SK-N-SH (cell line): ENCODE results near the gene MAGI2. TPM values are rescaled to one million over a fixed set of nuclear protein-coding genes. Genes with fewer than 3 reads are reported as not detected.
"Not testable (repeated sequence)": the region's sequence is repeated elsewhere in the genome, so short reads cannot be mapped to it uniquely, and the experiment has no call there.

Experiments
- CTCF ChIA-PET: fragments of 300-600, 350-600 bp; formaldehyde crosslinking; extraction: SDS; loops from one replicate; lab custom pipeline; 2021; lab: Yijun Ruan, JAX
- POLR2A ChIA-PET: fragments of 350-600 bp; sonication (Branson Sonifier 250); formaldehyde crosslinking; extraction: SDS; loops from one replicate; lab custom pipeline; 2020; ENCODE audit warnings: antibody characterized with exemption, inconsistent platforms; lab: Yijun Ruan, JAX
- DNase-seq: peaks from one replicate; pipeline ENCODE4 v3.0.0; 2012
- H2AFZ ChIP-seq: fragments of 200-600 bp; sonication (generic); 2 replicates; pipeline ENCODE4 v1.8.1; 2016; ENCODE audit warnings: antibody characterized with exemption, mild to moderate bottlenecking, low read depth
- H3F3A ChIP-seq: fragments of 200-600 bp; sonication (generic); replicated peaks from 2 replicates; pipeline ENCODE3; 2016; ENCODE audit warnings: antibody characterized with exemption, mild to moderate bottlenecking; ENCODE audit not compliant: insufficient read depth
- H3K27ac ChIP-seq, 2 experiments: fragments of 200-500 bp in 1 of 2; fragments of 200-600 bp in 1 of 2; sonication (Bioruptor generic) in 1 of 2; sonication (generic), shearing (Covaris generic) in 1 of 2; 2 replicates each; pipeline versions ENCODE4 v1.5.1 to v1.6.1; 2014 to 2016; ENCODE audit warnings: low read depth in 2 of 2, inconsistent platforms in 1 of 2, low read length in 1 of 2, mild to moderate bottlenecking in 1 of 2, mixed read lengths in 1 of 2
- H3K27me3 ChIP-seq: fragments of 200-600 bp; sonication (generic), shearing (Covaris generic); 2 replicates; pipeline ENCODE4 v1.6.1; 2016; ENCODE audit warnings: mixed run types; ENCODE audit not compliant: insufficient read depth
- H3K36me3 ChIP-seq, 2 experiments: fragments of 200-500 bp in 1 of 2; fragments of 200-600 bp in 1 of 2; sonication (Bioruptor generic) in 1 of 2; sonication (generic) in 1 of 2; replicated peaks in 1 of 2; 2 replicates each; pipeline versions ENCODE3 to v1.5.1; 2014 to 2016; ENCODE audit warnings: low read length in 1 of 2, mild to moderate bottlenecking in 1 of 2; ENCODE audit not compliant: insufficient read depth in 2 of 2, control insufficient read depth in 1 of 2
- H3K4me1 ChIP-seq, 2 experiments: fragments of 200-500 bp in 1 of 2; fragments of 200-600 bp in 1 of 2; sonication (Bioruptor generic) in 1 of 2; sonication (generic), shearing (Covaris generic) in 1 of 2; 2 replicates each; pipeline versions ENCODE4 v1.5.1 to v1.6.1; 2014 to 2016; ENCODE audit warnings: low read depth in 1 of 2, low read length in 1 of 2, mixed run types in 1 of 2; ENCODE audit not compliant: insufficient read depth in 2 of 2, control insufficient read depth in 1 of 2
- H3K4me2 ChIP-seq: fragments of 200-600 bp; sonication (generic), shearing (Covaris generic); 2 replicates; pipeline ENCODE4 v1.6.1; 2017; ENCODE audit warnings: mixed run types
- H3K4me3 ChIP-seq, 2 experiments: fragments of 200-500 bp in 1 of 2; fragments of 200-600 bp in 1 of 2; sonication (Bioruptor generic) in 1 of 2; sonication (generic), shearing (Covaris generic) in 1 of 2; 2 replicates each; pipeline versions ENCODE4 v1.5.1 to v1.8.1; 2014 to 2016; ENCODE audit warnings: low read depth in 2 of 2, inconsistent platforms in 1 of 2, low read length in 1 of 2, mild to moderate bottlenecking in 1 of 2, mixed read lengths in 1 of 2, moderate library complexity in 1 of 2
- H3K79me2 ChIP-seq: fragments of 200-600 bp; sonication (generic); 2 replicates; pipeline ENCODE4 v1.8.1; 2017; ENCODE audit warnings: mild to moderate bottlenecking; ENCODE audit not compliant: insufficient read depth
- H3K9ac ChIP-seq: fragments of 200-600 bp; sonication (generic); 2 replicates; pipeline ENCODE4 v1.6.1; 2017; ENCODE audit warnings: mixed run types
- H3K9me2 ChIP-seq: fragments of 200-600 bp; sonication (generic); 2 replicates; pipeline ENCODE4 v1.6.1; 2017; ENCODE audit warnings: mixed run types
- H3K9me3 ChIP-seq: fragments of 200-600 bp; sonication (generic); 2 replicates; pipeline ENCODE4 v1.6.1; 2017; ENCODE audit warnings: mixed run types, mild to moderate bottlenecking, moderate library complexity
- H4K20me1 ChIP-seq: fragments of 200-600 bp; sonication (generic); 2 replicates; pipeline ENCODE4 v1.6.1; 2017; ENCODE audit warnings: mild to moderate bottlenecking, mixed run types; ENCODE audit not compliant: insufficient read depth
- CHD2 ChIP-seq: fragments of 150-350 bp; IDR thresholded peaks from 2 replicates; pipeline ENCODE4 v1.6.1; 2018; ENCODE audit warnings: low read length; ENCODE audit not compliant: partially characterized antibody
- CTCF ChIP-seq: fragments of 200-600 bp; sonication (generic); IDR thresholded peaks from 2 replicates; pipeline ENCODE4 v1.6.1; 2017; ENCODE audit warnings: antibody characterized with exemption, mild to moderate bottlenecking, moderate library complexity
- EP300 ChIP-seq, 2 experiments: IDR thresholded peaks; 2 replicates each; pipeline versions ENCODE4 v1.4.0 to v1.6.1; 2012; ENCODE audit warnings: borderline replicate concordance in 1 of 2, low read depth in 1 of 2, low read length in 1 of 2
- EZH2phosphoT487 ChIP-seq: fragments of 200-600 bp; sonication (generic); IDR thresholded peaks from 2 replicates; pipeline ENCODE4 v1.6.1; 2017; ENCODE audit warnings: low read depth, mixed run types, mild to moderate bottlenecking, antibody characterized with exemption, moderate library complexity, borderline replicate concordance
- FOSL2 ChIP-seq: IDR thresholded peaks from 2 replicates; pipeline ENCODE4 v1.4.0; 2012; ENCODE audit warnings: low read depth, mild to moderate bottlenecking, moderate library complexity, borderline replicate concordance
- FOXJ3 ChIP-seq: sonication (generic); formaldehyde crosslinking; IDR thresholded peaks from 2 replicates; pipeline ENCODE4 v1.5.1; 2020; ENCODE audit warnings: mild to moderate bottlenecking, missing genetic modification reagents
- GABPA ChIP-seq: IDR thresholded peaks from 2 replicates; pipeline ENCODE4 v1.4.0; 2012; ENCODE audit warnings: low read depth, mild to moderate bottlenecking
- GATA2 ChIP-seq: sonication (generic); formaldehyde crosslinking; IDR thresholded peaks from 2 replicates; pipeline ENCODE4 v1.5.0; 2020; ENCODE audit warnings: mild to moderate bottlenecking, missing genetic modification reagents
- IRF3 ChIP-seq: fragments of 150-350 bp; IDR thresholded peaks from 2 replicates; pipeline ENCODE4 v1.6.1; 2016; ENCODE audit warnings: mild to moderate bottlenecking, low read depth, low read length
- JUND ChIP-seq: IDR thresholded peaks from 2 replicates; pipeline ENCODE4 v1.4.0; 2012
- MAX ChIP-seq: IDR thresholded peaks from 2 replicates; pipeline ENCODE4 v1.4.0; 2012; ENCODE audit warnings: low read depth
- MEF2A ChIP-seq: IDR thresholded peaks from 2 replicates; pipeline ENCODE4 v1.4.0; 2012; ENCODE audit warnings: low read depth, borderline replicate concordance
- NFIC ChIP-seq: IDR thresholded peaks from 2 replicates; pipeline ENCODE4 v1.4.0; 2012; ENCODE audit warnings: borderline replicate concordance
- NRF1 ChIP-seq: IDR thresholded peaks from 2 replicates; pipeline ENCODE4 v1.6.1; 2012; ENCODE audit warnings: low read depth, mild to moderate bottlenecking, low read length
- POLR2AphosphoS5 ChIP-seq: IDR thresholded peaks from 2 replicates; pipeline ENCODE4 v1.6.1; 2012; ENCODE audit warnings: low read depth, low read length
- SMC3 ChIP-seq: IDR thresholded peaks from 2 replicates; pipeline ENCODE4 v1.6.1; 2012; ENCODE audit warnings: low read depth, low read length, improper control_type of control experiment
- TEAD4 ChIP-seq: IDR thresholded peaks from 2 replicates; pipeline ENCODE4 v1.4.0; 2012; ENCODE audit warnings: mild to moderate bottlenecking, borderline replicate concordance; ENCODE audit not compliant: insufficient read depth
- USF1 ChIP-seq: IDR thresholded peaks from 2 replicates; pipeline ENCODE4 v1.4.0; 2012; ENCODE audit warnings: low read depth, borderline replicate concordance
- USF2 ChIP-seq: fragments of 150-350 bp; IDR thresholded peaks from 2 replicates; pipeline ENCODE4 v1.6.1; 2017; ENCODE audit warnings: antibody characterized with exemption, low read length, low read depth, borderline replicate concordance
- WGBS: methylation state at CpG from one replicate; pipeline ENCODE4 v1.1.6; 2017; ENCODE audit warnings: low lambda C conversion rate; 5-methylcytosine and 5-hydroxymethylcytosine counted together
- polyA plus RNA-seq, 3 experiments: library from polyadenylated mRNA; depleted of rRNA; stranded (reverse); fragments of >200 nt; gene quantifications; 2 replicates each; pipeline ENCODE4 v1.2.3, GENCODE V29; 2012

Gene MAGI2
- polyA plus RNA-seq, 1 of the 3 experiments (the other 2 are of a cell fraction), result 1.1 TPM

- no peak overlapping the region for H2AFZ ChIP-seq
- no peaks in the 10 kb centered on the region for H3K4me1 ChIP-seq
- no peaks in the 10 kb centered on the region for H3F3A ChIP-seq
- no peaks in the 10 kb centered on the region for H3K36me3 ChIP-seq
- ChIA-PET POLR2A (no interaction called here), CTCF (no interaction called here)
- TF ChIP-seq EZH2phosphoT487 (no peak), NRF1 (no peak)
- H3K4me2 ChIP-seq, result no peak overlapping the region
- no peaks in the 10 kb centered on the region for H4K20me1 ChIP-seq
- H3K4me3 ChIP-seq, result no peak overlapping the region
- H3K9ac ChIP-seq, result no peak overlapping the region
- no peaks in the 10 kb centered on the region for H3K9me2 ChIP-seq
- H3K27me3 ChIP-seq, result no peaks in the 10 kb centered on the region
- H3K27ac ChIP-seq, result no peak overlapping the region
- no peak for DNase-seq
- H3K79me2 ChIP-seq, result no peaks in the 10 kb centered on the region
- no peaks in the 10 kb centered on the region for H3K9me3 ChIP-seq
- 69% methylated on average over 5 of the region's 5 CpGs for WGBS
These were observed 418.7 kb downstream of the MAGI2 start for GRCh38 chr7:79034730-79035129.

- H2AFZ ChIP-seq, H3K9me2 ChIP-seq, H3K4me3 ChIP-seq, H3K4me2 ChIP-seq, H3K9me3 ChIP-seq, CTCF ChIA-PET, DNase-seq, H3K36me3 ChIP-seq, H3K4me1 ChIP-seq, H3K79me2 ChIP-seq, H3K27ac ChIP-seq, POLR2A ChIA-PET, H4K20me1 ChIP-seq, H3F3A ChIP-seq, H3K9ac ChIP-seq, H3K27me3 ChIP-seq: not testable (repeated sequence)
- WGBS, result 29% methylated on average over 2 of the region's 2 CpGs
These were observed 433.8 kb downstream of the MAGI2 start for GRCh38 chr7:79019711-79020110.

- Histone ChIP-seq H3K4me3 (no peak overlapping the region), H3K4me1 (no peaks in the 10 kb centered on the region), H2AFZ (no peak overlapping the region), H3K27ac (no peak overlapping the region), H3K36me3 (no peaks in the 10 kb centered on the region), H3K9me2 (no peaks in the 10 kb centered on the region), H3K9ac (no peak overlapping the region), H3F3A (no peaks in the 10 kb centered on the region), H3K4me2 (no peak overlapping the region), H3K9me3 (no peaks in the 10 kb centered on the region), H4K20me1 (no peaks in the 10 kb centered on the region), H3K79me2 (no peaks in the 10 kb centered on the region), H3K27me3 (no peaks in the 10 kb centered on the region)
- ChIA-PET CTCF (no interaction called here), POLR2A (no interaction called here)
- DNase-seq, result no peak
- WGBS, result 77% methylated on average over 2 of the region's 2 CpGs
- TF ChIP-seq USF2, result no peak
- no peak for TF ChIP-seq SMC3
- TF ChIP-seq TEAD4, result no peak
- no peak for TF ChIP-seq POLR2AphosphoS5
- TF ChIP-seq GATA2 (CRISPR knock-in tag), result no peak
- no peak for TF ChIP-seq JUND
- no peak for TF ChIP-seq FOSL2
- no peak for TF ChIP-seq FOXJ3 (CRISPR knock-in tag)
- TF ChIP-seq USF1, result no peak
- no peak for TF ChIP-seq MAX
- no peak for TF ChIP-seq CTCF
- no peak for TF ChIP-seq MEF2A
- no peak for TF ChIP-seq GABPA
- TF ChIP-seq EZH2phosphoT487, result no peak
- no peak for TF ChIP-seq CHD2
- no peak for TF ChIP-seq NFIC
- TF ChIP-seq IRF3, result no peak
- TF ChIP-seq EP300 (IDR thresholded peaks at IDR 0.05; ENCODE audit: borderline replicate concordance in 1 of 2, low read depth in 1 of 2, low read length in 1 of 2), result no peak
These were observed 441.5 kb downstream of the MAGI2 start for GRCh38 chr7:79011921-79012320.
